SK-N-SH (cell line): ENCODE measurements around the gene PER2. TPM values are rescaled to one million over a fixed set of nuclear protein-coding genes. Genes with fewer than 3 reads are reported as not detected.

Source experiments
- CTCF ChIA-PET: fragments of 300-600, 350-600 bp; formaldehyde crosslinking; extraction: SDS; loops from one replicate; lab custom pipeline; 2021; lab: Yijun Ruan, JAX
- POLR2A ChIA-PET: fragments of 350-600 bp; sonication (Branson Sonifier 250); formaldehyde crosslinking; extraction: SDS; loops from one replicate; lab custom pipeline; 2020; ENCODE audit warnings: antibody characterized with exemption, inconsistent platforms; lab: Yijun Ruan, JAX
- DNase-seq: peaks from one replicate; pipeline ENCODE4 v3.0.0; 2012
- H2AFZ ChIP-seq: fragments of 200-600 bp; sonication (generic); 2 replicates; pipeline ENCODE4 v1.8.1; 2016; ENCODE audit warnings: antibody characterized with exemption, mild to moderate bottlenecking, low read depth
- H3F3A ChIP-seq: fragments of 200-600 bp; sonication (generic); replicated peaks from 2 replicates; pipeline ENCODE3; 2016; ENCODE audit warnings: antibody characterized with exemption, mild to moderate bottlenecking; ENCODE audit not compliant: insufficient read depth
- H3K27ac ChIP-seq, 2 experiments: fragments of 200-500 bp in 1 of 2; fragments of 200-600 bp in 1 of 2; sonication (Bioruptor generic) in 1 of 2; sonication (generic), shearing (Covaris generic) in 1 of 2; 2 replicates each; pipeline versions ENCODE4 v1.5.1 to v1.6.1; 2014 to 2016; ENCODE audit warnings: low read depth in 2 of 2, inconsistent platforms in 1 of 2, low read length in 1 of 2, mild to moderate bottlenecking in 1 of 2, mixed read lengths in 1 of 2
- H3K27me3 ChIP-seq: fragments of 200-600 bp; sonication (generic), shearing (Covaris generic); 2 replicates; pipeline ENCODE4 v1.6.1; 2016; ENCODE audit warnings: mixed run types; ENCODE audit not compliant: insufficient read depth
- H3K36me3 ChIP-seq, 2 experiments: fragments of 200-500 bp in 1 of 2; fragments of 200-600 bp in 1 of 2; sonication (Bioruptor generic) in 1 of 2; sonication (generic) in 1 of 2; replicated peaks in 1 of 2; 2 replicates each; pipeline versions ENCODE3 to v1.5.1; 2014 to 2016; ENCODE audit warnings: low read length in 1 of 2, mild to moderate bottlenecking in 1 of 2; ENCODE audit not compliant: insufficient read depth in 2 of 2, control insufficient read depth in 1 of 2
- H3K4me1 ChIP-seq, 2 experiments: fragments of 200-500 bp in 1 of 2; fragments of 200-600 bp in 1 of 2; sonication (Bioruptor generic) in 1 of 2; sonication (generic), shearing (Covaris generic) in 1 of 2; 2 replicates each; pipeline versions ENCODE4 v1.5.1 to v1.6.1; 2014 to 2016; ENCODE audit warnings: low read depth in 1 of 2, low read length in 1 of 2, mixed run types in 1 of 2; ENCODE audit not compliant: insufficient read depth in 2 of 2, control insufficient read depth in 1 of 2
- H3K4me2 ChIP-seq: fragments of 200-600 bp; sonication (generic), shearing (Covaris generic); 2 replicates; pipeline ENCODE4 v1.6.1; 2017; ENCODE audit warnings: mixed run types
- H3K4me3 ChIP-seq, 2 experiments: fragments of 200-500 bp in 1 of 2; fragments of 200-600 bp in 1 of 2; sonication (Bioruptor generic) in 1 of 2; sonication (generic), shearing (Covaris generic) in 1 of 2; 2 replicates each; pipeline versions ENCODE4 v1.5.1 to v1.8.1; 2014 to 2016; ENCODE audit warnings: low read depth in 2 of 2, inconsistent platforms in 1 of 2, low read length in 1 of 2, mild to moderate bottlenecking in 1 of 2, mixed read lengths in 1 of 2, moderate library complexity in 1 of 2
- H3K79me2 ChIP-seq: fragments of 200-600 bp; sonication (generic); 2 replicates; pipeline ENCODE4 v1.8.1; 2017; ENCODE audit warnings: mild to moderate bottlenecking; ENCODE audit not compliant: insufficient read depth
- H3K9ac ChIP-seq: fragments of 200-600 bp; sonication (generic); 2 replicates; pipeline ENCODE4 v1.6.1; 2017; ENCODE audit warnings: mixed run types
- H3K9me2 ChIP-seq: fragments of 200-600 bp; sonication (generic); 2 replicates; pipeline ENCODE4 v1.6.1; 2017; ENCODE audit warnings: mixed run types
- H3K9me3 ChIP-seq: fragments of 200-600 bp; sonication (generic); 2 replicates; pipeline ENCODE4 v1.6.1; 2017; ENCODE audit warnings: mixed run types, mild to moderate bottlenecking, moderate library complexity
- H4K20me1 ChIP-seq: fragments of 200-600 bp; sonication (generic); 2 replicates; pipeline ENCODE4 v1.6.1; 2017; ENCODE audit warnings: mild to moderate bottlenecking, mixed run types; ENCODE audit not compliant: insufficient read depth
- CHD2 ChIP-seq: fragments of 150-350 bp; IDR thresholded peaks from 2 replicates; pipeline ENCODE4 v1.6.1; 2018; ENCODE audit warnings: low read length; ENCODE audit not compliant: partially characterized antibody
- CTCF ChIP-seq: fragments of 200-600 bp; sonication (generic); IDR thresholded peaks from 2 replicates; pipeline ENCODE4 v1.6.1; 2017; ENCODE audit warnings: antibody characterized with exemption, mild to moderate bottlenecking, moderate library complexity
- FOSL2 ChIP-seq: IDR thresholded peaks from 2 replicates; pipeline ENCODE4 v1.4.0; 2012; ENCODE audit warnings: low read depth, mild to moderate bottlenecking, moderate library complexity, borderline replicate concordance
- FOXM1 ChIP-seq: IDR thresholded peaks from 2 replicates; pipeline ENCODE4 v1.4.0; 2012; ENCODE audit warnings: low read depth, mild to moderate bottlenecking
- GABPA ChIP-seq: IDR thresholded peaks from 2 replicates; pipeline ENCODE4 v1.4.0; 2012; ENCODE audit warnings: low read depth, mild to moderate bottlenecking
- JUND ChIP-seq: IDR thresholded peaks from 2 replicates; pipeline ENCODE4 v1.4.0; 2012
- MEF2A ChIP-seq: IDR thresholded peaks from 2 replicates; pipeline ENCODE4 v1.4.0; 2012; ENCODE audit warnings: low read depth, borderline replicate concordance
- NFIC ChIP-seq: IDR thresholded peaks from 2 replicates; pipeline ENCODE4 v1.4.0; 2012; ENCODE audit warnings: borderline replicate concordance
- RAD21 ChIP-seq: IDR thresholded peaks from 2 replicates; pipeline ENCODE4 v1.6.1; 2012; ENCODE audit warnings: mild to moderate bottlenecking, low read length
- RCOR1 ChIP-seq: fragments of 150-350 bp; IDR thresholded peaks from 2 replicates; pipeline ENCODE4 v1.6.1; 2017; ENCODE audit warnings: antibody characterized with exemption, low read length
- RXRA ChIP-seq: IDR thresholded peaks from 2 replicates; pipeline ENCODE4 v1.4.0; 2012; ENCODE audit warnings: low read depth, mild to moderate bottlenecking, borderline replicate concordance
- SMC3 ChIP-seq: IDR thresholded peaks from 2 replicates; pipeline ENCODE4 v1.6.1; 2012; ENCODE audit warnings: low read depth, low read length, improper control_type of control experiment
- TCF12 ChIP-seq: IDR thresholded peaks from 2 replicates; pipeline ENCODE4 v1.4.0; 2012
- TEAD4 ChIP-seq: IDR thresholded peaks from 2 replicates; pipeline ENCODE4 v1.4.0; 2012; ENCODE audit warnings: mild to moderate bottlenecking, borderline replicate concordance; ENCODE audit not compliant: insufficient read depth
- USF1 ChIP-seq: IDR thresholded peaks from 2 replicates; pipeline ENCODE4 v1.4.0; 2012; ENCODE audit warnings: low read depth, borderline replicate concordance
- YY1 ChIP-seq: IDR thresholded peaks from 2 replicates; pipeline ENCODE4 v1.4.0; 2012; ENCODE audit warnings: low read depth, mild to moderate bottlenecking
- WGBS: methylation state at CpG from one replicate; pipeline ENCODE4 v1.1.6; 2017; ENCODE audit warnings: low lambda C conversion rate; 5-methylcytosine and 5-hydroxymethylcytosine counted together
- polyA plus RNA-seq, 3 experiments: library from polyadenylated mRNA; depleted of rRNA; stranded (reverse); fragments of >200 nt; gene quantifications; 2 replicates each; pipeline ENCODE4 v1.2.3, GENCODE V29; 2012
- TF ChIP-seq, protein P1 (sequence below): IDR thresholded peaks from 2 replicates; pipeline ENCODE4 v1.4.0; 2012; ENCODE audit warnings: low read depth, borderline replicate concordance
- TF ChIP-seq, protein P2 (sequence below): IDR thresholded peaks from 2 replicates; pipeline ENCODE4 v1.4.0; 2012; ENCODE audit warnings: low read depth

Gene PER2
- polyA plus RNA-seq, 1 of the 3 experiments (the other 2 are of a cell fraction): 0.82 TPM

GRCh38 chr2:238256594-238257104, 31.8 kb downstream of the PER2 start (continued):
- peak; percentile 79 for TF ChIP-seq RCOR1

DNA sequence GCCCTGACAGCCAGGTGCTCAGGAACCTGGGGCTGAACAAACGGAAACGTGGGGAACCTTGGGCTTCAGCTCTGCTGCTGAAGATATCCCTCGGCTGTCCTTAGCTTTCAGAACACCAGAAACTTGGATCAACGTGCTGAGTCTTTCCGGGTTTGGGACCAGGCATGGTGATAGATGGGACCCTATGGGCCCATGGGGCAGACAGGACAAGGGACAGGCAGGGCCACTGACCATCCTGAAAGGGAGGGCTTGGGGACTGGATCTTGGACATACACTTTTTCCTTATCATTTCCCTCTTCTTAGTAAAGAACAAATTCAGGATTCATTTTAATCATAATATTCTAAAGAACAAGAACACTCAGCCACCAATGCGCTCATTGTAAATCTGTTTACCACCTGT, 32.3 kb downstream of the PER2 start:
- Histone ChIP-seq H3K79me2 (no peaks in the 10 kb centered on the region), H3K36me3 (peaks cover 3 to 6% of the 10 kb centered on the region in 2 experiments), H3K9me2 (no peaks in the 10 kb centered on the region), H3K27ac (no peak overlapping the region; a peak in 1 of 4 replicates), H3K4me2 (no peak overlapping the region), H4K20me1 (no peaks in the 10 kb centered on the region), H3K9ac (no peak overlapping the region), H2AFZ (no peak overlapping the region)
- 94% methylated on average over 4 of the region's 6 CpGs for whole genome bisulfite sequencing
- CTCF ChIA-PET: interaction anchor here (0.6 to 6.2 kb wide), 24 partner anchors 9 to 719 kb away, joined by 3 to 60 read pairs (median 4); partner anchors contain the start of genes HES6 and PER2
- DNase-seq: no peak
- TF ChIP-seq RCOR1 (no peak), JUND (no peak), TEAD4 (no peak)
- TF ChIP-seq, protein P1, sequence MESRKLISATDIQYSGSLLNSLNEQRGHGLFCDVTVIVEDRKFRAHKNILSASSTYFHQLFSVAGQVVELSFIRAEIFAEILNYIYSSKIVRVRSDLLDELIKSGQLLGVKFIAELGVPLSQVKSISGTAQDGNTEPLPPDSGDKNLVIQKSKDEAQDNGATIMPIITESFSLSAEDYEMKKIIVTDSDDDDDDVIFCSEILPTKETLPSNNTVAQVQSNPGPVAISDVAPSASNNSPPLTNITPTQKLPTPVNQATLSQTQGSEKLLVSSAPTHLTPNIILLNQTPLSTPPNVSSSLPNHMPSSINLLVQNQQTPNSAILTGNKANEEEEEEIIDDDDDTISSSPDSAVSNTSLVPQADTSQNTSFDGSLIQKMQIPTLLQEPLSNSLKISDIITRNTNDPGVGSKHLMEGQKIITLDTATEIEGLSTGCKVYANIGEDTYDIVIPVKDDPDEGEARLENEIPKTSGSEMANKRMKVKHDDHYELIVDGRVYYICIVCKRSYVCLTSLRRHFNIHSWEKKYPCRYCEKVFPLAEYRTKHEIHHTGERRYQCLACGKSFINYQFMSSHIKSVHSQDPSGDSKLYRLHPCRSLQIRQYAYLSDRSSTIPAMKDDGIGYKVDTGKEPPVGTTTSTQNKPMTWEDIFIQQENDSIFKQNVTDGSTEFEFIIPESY: no peak
- TF ChIP-seq, all 33 proteins: peak for 0
- H3F3A ChIP-seq: no peaks in the 10 kb centered on the region
- POLR2A ChIA-PET: no interaction called here
- H3K4me1 ChIP-seq: peaks cover 0 to 18% of the 10 kb centered on the region in 2 experiments; a peak in 1 of 4 replicates
- H3K27me3 ChIP-seq: no peaks in the 10 kb centered on the region
- H3K4me3 ChIP-seq: no peak overlapping the region
- H3K9me3 ChIP-seq: no peaks in the 10 kb centered on the region

- H3K27ac ChIP-seq: no peak overlapping the region
- no peaks in the 10 kb centered on the region for H3K27me3 ChIP-seq
- H3K9ac ChIP-seq: no peak overlapping the region
- no peak for DNase-seq
- H3K36me3 ChIP-seq: peaks cover 3 to 8% of the 10 kb centered on the region in 2 experiments
- WGBS: 98% methylated on average over 8 of the region's 8 CpGs
- CTCF ChIA-PET: interaction anchor here (0.6 to 6.2 kb wide), 22 partner anchors 8 to 719 kb away, joined by 3 to 60 read pairs (median 4); partner anchors contain the start of genes HES6 and PER2
- no peak overlapping the region for H3K4me2 ChIP-seq
- H3K9me3 ChIP-seq: no peaks in the 10 kb centered on the region
- peaks cover 0 to 13% of the 10 kb centered on the region in 2 experiments; a peak in 1 of 4 replicates for H3K4me1 ChIP-seq
- POLR2A ChIA-PET: no interaction called here
- H3F3A ChIP-seq: no peaks in the 10 kb centered on the region
- H3K79me2 ChIP-seq: no peaks in the 10 kb centered on the region
- H3K4me3 ChIP-seq: no peak overlapping the region
- H3K9me2 ChIP-seq: no peaks in the 10 kb centered on the region
- TF ChIP-seq NFIC (no peak), YY1 (no peak), MEF2A (no peak), USF1 (no peak), CHD2 (no peak), TCF12 (no peak), RAD21 (no peak), RXRA (no peak), JUND (no peak), GABPA (no peak), SMC3 (no peak), FOXM1 (no peak), CTCF (no peak), FOSL2 (no peak)
- TF ChIP-seq, protein P2, sequence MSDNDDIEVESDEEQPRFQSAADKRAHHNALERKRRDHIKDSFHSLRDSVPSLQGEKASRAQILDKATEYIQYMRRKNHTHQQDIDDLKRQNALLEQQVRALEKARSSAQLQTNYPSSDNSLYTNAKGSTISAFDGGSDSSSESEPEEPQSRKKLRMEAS: no peak
- no peaks in the 10 kb centered on the region for H4K20me1 ChIP-seq
- no peak overlapping the region for H2AFZ ChIP-seq
Measured at GRCh38 chr2:238255636-238256035, 32.8 kb downstream of the PER2 start.
